Tibial artery (tissue), 4 donors: ENCODE measurements around the gene PARD3B.

ENCODE experiments used
- DNase-seq, 2 donors: peaks; one replicate each; pipeline ENCODE4 v3.0.0-alpha.2; 2019
- H3K27ac ChIP-seq, 2 donors: fragments of 200-600 bp; sonication (generic) in 1 of 2; 1 replicate in 1 of 2; 2 replicates in 1 of 2; pipeline ENCODE4 v1.5.1; 2018 to 2019; ENCODE audit warnings: mild to moderate bottlenecking in 1 of 2
- H3K27me3 ChIP-seq, 2 donors: fragments of 200-600 bp; sonication (generic) in 1 of 2; one replicate each; pipeline versions ENCODE4 v1.5.1 to v1.6.0; 2016 to 2019
- H3K36me3 ChIP-seq, 3 donors: fragments of 200-600 bp; sonication (generic) in 2 of 3; one replicate each; pipeline ENCODE4 v1.5.1; 2016 to 2019; ENCODE audit warnings: mild to moderate bottlenecking in 2 of 3
- H3K4me1 ChIP-seq, 4 donors: fragments of 200-600 bp; sonication (generic) in 2 of 4; 1 replicate in 3 of 4; 2 replicates in 1 of 4; pipeline ENCODE4 v1.5.1; 2016 to 2019
- H3K4me3 ChIP-seq, 2 donors: fragments of 200-600 bp; sonication (generic) in 1 of 2; 1 replicate in 1 of 2; 2 replicates in 1 of 2; pipeline ENCODE4 v1.5.1; 2018 to 2019; ENCODE audit warnings: mild to moderate bottlenecking in 2 of 2
- H3K9me3 ChIP-seq, 3 donors: fragments of 200-600 bp; sonication (generic) in 1 of 3; one replicate each; pipeline ENCODE4 v1.5.1; 2016 to 2019
- intact Hi-C: fragments of 100-400 bp; cut with DNase I; formaldehyde crosslinking; loops from one replicate; pipeline ENCODE4 v1.15.0; 2023; ENCODE audit warnings: low total_unique reads
- TF ChIP-seq, protein P1 (sequence below), 2 experiments: fragments of 200-600 bp in 1 of 2; fragments of 450-650 bp in 1 of 2; IDR thresholded peaks; one replicate each; pipeline ENCODE4 v1.5.1; 2017 to 2019; ENCODE audit warnings: antibody characterized with exemption in 2 of 2, mild to moderate bottlenecking in 1 of 2, moderate library complexity in 1 of 2

PARD3B gene

DNA sequence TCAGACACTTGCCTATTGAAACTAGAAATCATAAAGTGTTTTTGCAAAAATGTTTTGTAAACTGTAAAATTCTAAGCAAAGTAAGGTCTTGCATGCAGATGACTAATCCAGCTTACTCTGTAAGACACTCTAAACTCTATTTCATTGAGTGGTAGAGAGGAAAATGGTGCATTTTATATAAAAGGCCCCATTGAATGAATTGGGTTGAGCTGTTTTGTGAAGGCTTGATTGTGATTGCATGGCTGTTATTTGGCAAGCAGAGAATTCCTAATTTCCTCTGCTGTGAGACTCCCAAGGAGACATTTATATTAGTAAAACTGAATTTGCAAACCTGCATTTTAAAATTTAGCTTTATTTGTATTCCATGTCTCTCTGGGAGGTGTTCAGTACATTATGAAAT lies 234.5 kb downstream of the PARD3B start:
- H3K36me3 ChIP-seq = no peaks in the 10 kb centered on the region
- H3K4me1 ChIP-seq = peaks cover 0 to 15% (median 3%) of the 10 kb centered on the region in 4 donors
- intact Hi-C loops = no loop called here
- H3K27ac ChIP-seq = no peak overlapping the region
- H3K27me3 ChIP-seq = no peaks in the 10 kb centered on the region
- H3K4me3 ChIP-seq = no peak overlapping the region
- TF ChIP-seq, protein P1, sequence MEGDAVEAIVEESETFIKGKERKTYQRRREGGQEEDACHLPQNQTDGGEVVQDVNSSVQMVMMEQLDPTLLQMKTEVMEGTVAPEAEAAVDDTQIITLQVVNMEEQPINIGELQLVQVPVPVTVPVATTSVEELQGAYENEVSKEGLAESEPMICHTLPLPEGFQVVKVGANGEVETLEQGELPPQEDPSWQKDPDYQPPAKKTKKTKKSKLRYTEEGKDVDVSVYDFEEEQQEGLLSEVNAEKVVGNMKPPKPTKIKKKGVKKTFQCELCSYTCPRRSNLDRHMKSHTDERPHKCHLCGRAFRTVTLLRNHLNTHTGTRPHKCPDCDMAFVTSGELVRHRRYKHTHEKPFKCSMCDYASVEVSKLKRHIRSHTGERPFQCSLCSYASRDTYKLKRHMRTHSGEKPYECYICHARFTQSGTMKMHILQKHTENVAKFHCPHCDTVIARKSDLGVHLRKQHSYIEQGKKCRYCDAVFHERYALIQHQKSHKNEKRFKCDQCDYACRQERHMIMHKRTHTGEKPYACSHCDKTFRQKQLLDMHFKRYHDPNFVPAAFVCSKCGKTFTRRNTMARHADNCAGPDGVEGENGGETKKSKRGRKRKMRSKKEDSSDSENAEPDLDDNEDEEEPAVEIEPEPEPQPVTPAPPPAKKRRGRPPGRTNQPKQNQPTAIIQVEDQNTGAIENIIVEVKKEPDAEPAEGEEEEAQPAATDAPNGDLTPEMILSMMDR (IDR thresholded peaks at IDR 0.05) = no peak
- DNase-seq = no peak
- H3K9me3 ChIP-seq = no peaks in the 10 kb centered on the region

DNA sequence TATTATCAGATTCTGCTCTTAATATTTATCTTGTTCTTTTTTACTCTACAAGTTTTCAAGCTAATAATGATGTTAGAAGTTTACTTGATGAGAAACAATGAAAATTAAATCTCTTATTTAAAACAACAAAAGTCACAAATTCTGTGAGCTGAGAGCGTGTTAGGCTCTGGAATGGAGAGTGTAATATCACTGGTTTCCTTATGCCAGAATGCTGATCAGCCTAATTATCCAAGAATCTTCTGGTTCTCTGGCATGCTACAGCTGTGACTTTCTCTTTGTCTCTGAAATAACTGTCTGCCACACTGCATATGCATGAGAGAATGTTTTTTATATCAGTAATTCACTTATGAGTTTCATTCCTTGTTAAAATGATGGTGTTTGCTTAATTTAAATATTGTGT lies 236.7 kb downstream of the PARD3B start:
- peaks cover 0 to 6% (median under 1%) of the 10 kb centered on the region in 4 donors for H3K4me1 ChIP-seq
- H3K36me3 ChIP-seq = no peaks in the 10 kb centered on the region
- H3K27ac ChIP-seq = no peak overlapping the region
- no peak for DNase-seq
- no peaks in the 10 kb centered on the region for H3K27me3 ChIP-seq
- H3K4me3 ChIP-seq = no peak overlapping the region
- TF ChIP-seq, protein P1 (IDR thresholded peaks at IDR 0.05) = no peak
- H3K9me3 ChIP-seq = no peaks in the 10 kb centered on the region
- intact Hi-C loops = no loop called here

DNA sequence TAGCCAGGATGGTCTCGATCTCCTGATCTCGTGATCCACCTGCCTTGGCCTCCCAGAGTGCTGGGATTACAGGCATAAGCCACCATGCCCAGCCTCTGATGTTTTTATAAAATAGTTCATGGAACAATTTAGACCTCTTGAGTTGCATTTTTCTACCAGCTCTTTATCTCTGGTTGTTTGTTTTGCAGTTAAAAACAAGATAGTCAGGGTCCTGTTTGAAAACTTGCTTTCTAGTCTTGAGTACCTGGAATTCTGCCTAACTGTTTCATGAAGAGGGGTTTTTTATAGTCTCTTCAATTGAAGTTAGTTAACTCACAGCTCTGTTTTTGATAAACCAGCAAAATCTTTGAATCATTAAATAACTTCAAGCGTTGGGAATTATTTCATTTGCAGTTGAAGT lies 244.8 kb downstream of the PARD3B start:
- TF ChIP-seq, protein P1 (IDR thresholded peaks at IDR 0.05) = no peak
- H3K9me3 ChIP-seq = no peaks in the 10 kb centered on the region
- no peak for DNase-seq
- H3K4me1 ChIP-seq = peaks cover 0 to 21% (median 0%) of the 10 kb centered on the region in 4 donors
- H3K27ac ChIP-seq = no peak overlapping the region
- intact Hi-C loops = no loop called here
- H3K4me3 ChIP-seq = no peak overlapping the region
- H3K27me3 ChIP-seq = no peaks in the 10 kb centered on the region
- H3K36me3 ChIP-seq = no peaks in the 10 kb centered on the region

DNA sequence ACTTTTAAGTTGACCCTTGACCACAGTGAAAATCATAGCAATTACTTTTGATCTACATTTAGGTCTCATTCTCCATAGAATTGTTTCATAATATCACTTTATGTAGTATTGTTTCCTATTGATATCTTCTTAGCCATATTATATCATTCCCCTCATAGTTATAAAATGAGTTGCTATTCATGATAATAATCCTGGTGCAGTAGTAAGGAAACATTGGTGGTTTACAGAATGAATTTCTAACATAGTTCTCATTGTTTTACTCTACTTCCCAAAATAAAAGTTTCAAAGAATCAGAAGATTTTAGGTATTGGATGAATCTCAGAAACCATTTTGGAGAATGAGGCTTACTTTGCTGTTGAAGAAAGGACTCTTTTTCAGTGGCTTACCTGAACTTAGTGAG lies 246.0 kb downstream of the PARD3B start:
- TF ChIP-seq, protein P1 (IDR thresholded peaks at IDR 0.05) = no peak
- no peaks in the 10 kb centered on the region for H3K36me3 ChIP-seq
- intact Hi-C loops = no loop called here
- H3K27me3 ChIP-seq = no peaks in the 10 kb centered on the region
- no peak overlapping the region for H3K4me3 ChIP-seq
- no peak for DNase-seq
- H3K9me3 ChIP-seq = no peaks in the 10 kb centered on the region
- H3K4me1 ChIP-seq = peaks cover 0 to 23% (median 0%) of the 10 kb centered on the region in 4 donors
- no peak overlapping the region for H3K27ac ChIP-seq

DNA sequence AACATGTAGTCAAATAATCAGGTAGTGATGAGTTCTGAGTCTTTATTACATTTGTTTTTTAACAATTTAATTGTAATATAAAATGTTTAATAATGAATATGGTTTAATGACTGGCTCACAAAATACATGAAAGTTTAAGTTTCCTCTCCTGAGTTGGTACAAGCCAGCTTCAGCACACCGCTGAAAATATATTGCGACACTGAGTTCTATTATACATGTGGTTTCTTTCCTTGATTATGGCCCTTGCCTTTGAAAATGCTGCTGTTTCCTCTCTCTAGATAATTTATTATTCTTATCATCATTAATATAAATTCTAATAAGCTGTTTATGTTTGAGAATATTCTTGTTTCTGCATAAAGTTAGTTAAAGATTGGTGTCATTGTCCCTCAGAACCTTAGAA lies 249.3 kb downstream of the PARD3B start:
- Histone ChIP-seq H3K27ac (no peak overlapping the region), H3K4me1 (peaks cover 0 to 23% (median 0%) of the 10 kb centered on the region in 4 donors), H3K9me3 (no peaks in the 10 kb centered on the region), H3K27me3 (no peaks in the 10 kb centered on the region), H3K4me3 (no peak overlapping the region), H3K36me3 (no peaks in the 10 kb centered on the region)
- TF ChIP-seq, protein P1 (IDR thresholded peaks at IDR 0.05) = no peak
- no peak for DNase-seq
- intact Hi-C loops = no loop called here

DNA sequence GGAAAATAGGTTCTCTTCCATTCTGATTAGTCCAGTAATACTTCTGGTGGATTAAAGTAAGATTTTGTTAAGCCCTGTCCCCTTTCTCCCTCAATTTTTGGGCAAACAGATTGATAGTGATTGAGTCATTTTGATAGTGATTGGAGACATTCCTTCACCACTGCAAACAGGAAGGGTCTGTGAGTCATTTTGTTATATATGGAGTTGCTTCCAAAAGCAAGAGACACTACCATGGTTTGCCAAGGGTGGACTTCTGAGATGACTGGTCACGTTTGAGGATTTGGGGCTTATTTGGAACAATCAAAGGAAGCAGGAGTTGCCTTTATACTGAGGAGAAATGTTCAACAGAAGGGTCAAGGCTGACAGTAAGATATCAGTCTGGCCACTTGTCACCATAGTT lies 249.9 kb downstream of the PARD3B start:
- DNase-seq = no peak
- Histone ChIP-seq H3K27me3 (no peaks in the 10 kb centered on the region), H3K4me3 (no peak overlapping the region), H3K36me3 (no peaks in the 10 kb centered on the region), H3K27ac (no peak overlapping the region), H3K9me3 (no peaks in the 10 kb centered on the region), H3K4me1 (peaks cover 0 to 20% (median 0%) of the 10 kb centered on the region in 4 donors)
- intact Hi-C loops = no loop called here
- TF ChIP-seq, protein P1 (IDR thresholded peaks at IDR 0.05) = no peak
